ENCODE results near the gene MORN4. TPM values are rescaled to one million over a fixed set of nuclear protein-coding genes. Genes with fewer than 3 reads are reported as not detected.
"Not testable (repeated sequence)": the region's sequence is repeated elsewhere in the genome, so short reads cannot be mapped to it uniquely, and the experiment has no call there.

MORN4 gene
- total and polyA plus RNA-seq, 2 donors: 2.0 to 4.7 TPM

- DNase-seq (ENCODE audit: low read depth in 6 of 9, low spot score in 9 of 9): no peak
- Histone ChIP-seq H3K27me3 (ENCODE audit: control insufficient read depth in 2 of 2, insufficient read depth in 1 of 2, low read length in 1 of 2) (peaks cover 0 to 5% of the 10 kb centered on the region in 2 donors), H3K9me3 (ENCODE audit: control insufficient read depth in 2 of 2, insufficient read depth in 1 of 2, low read length in 1 of 2) (no peaks in the 10 kb centered on the region), H3K36me3 (ENCODE audit: control insufficient read depth in 2 of 2, insufficient read depth in 2 of 2, low read length in 1 of 2) (no peaks in the 10 kb centered on the region), H3K4me1 (ENCODE audit: control insufficient read depth in 2 of 2, insufficient read depth in 2 of 2, low read length in 2 of 2) (no peaks in the 10 kb centered on the region), H3K27ac (ENCODE audit: low read depth in 1 of 2, low read length in 1 of 2) (no peak overlapping the region), H3K4me3 (ENCODE audit: low read length in 2 of 2) (no peak overlapping the region)
- WGBS: 96% methylated on average over 13 of the region's 13 CpGs
Observed at GRCh38 chr10:97583476-97583875, 49.8 kb downstream of the MORN4 start.

DNA sequence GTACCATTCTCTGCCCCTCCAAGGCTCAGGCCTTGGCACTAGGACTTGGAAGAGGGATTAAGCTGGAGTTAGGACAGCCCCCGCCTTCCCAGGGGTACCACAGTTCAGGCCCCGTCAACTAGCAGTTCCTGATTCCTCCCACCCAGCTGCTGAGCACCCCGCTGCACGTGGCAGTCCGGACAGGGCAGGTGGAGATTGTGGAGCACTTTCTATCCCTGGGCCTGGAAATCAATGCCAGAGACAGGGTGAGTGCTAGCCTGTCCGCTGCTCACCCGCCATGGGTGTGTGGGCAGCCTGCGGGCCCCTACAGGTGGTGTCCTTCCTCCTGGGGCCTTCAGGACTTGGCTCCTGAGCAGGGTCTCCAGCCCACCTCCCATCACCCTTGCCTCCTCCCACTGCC is 51.1 kb downstream of the MORN4 start:
- Histone ChIP-seq H3K4me1 (ENCODE audit: control insufficient read depth in 2 of 2, insufficient read depth in 2 of 2, low read length in 2 of 2) (no peaks in the 10 kb centered on the region), H3K36me3 (ENCODE audit: control insufficient read depth in 2 of 2, insufficient read depth in 2 of 2, low read length in 1 of 2) (no peaks in the 10 kb centered on the region), H3K27me3 (ENCODE audit: control insufficient read depth in 2 of 2, insufficient read depth in 1 of 2, low read length in 1 of 2) (peaks cover 0 to 14% of the 10 kb centered on the region in 2 donors), H3K4me3 (ENCODE audit: low read length in 2 of 2) (no peak overlapping the region), H3K27ac (ENCODE audit: low read depth in 1 of 2, low read length in 1 of 2) (no peak overlapping the region), H3K9me3 (ENCODE audit: control insufficient read depth in 2 of 2, insufficient read depth in 1 of 2, low read length in 1 of 2) (no peaks in the 10 kb centered on the region)
- no peak for DNase-seq (ENCODE audit: low read depth in 6 of 9, low spot score in 9 of 9)
- WGBS: 97% methylated on average over 8 of the region's 8 CpGs

GRCh38 chr10:97580421-97581367 is 52.6 kb downstream of the MORN4 start:
- no peak overlapping the region for H3K27ac ChIP-seq (ENCODE audit: low read depth in 1 of 2, low read length in 1 of 2)
- 91% methylated on average over 9 of the region's 9 CpGs for WGBS
- H3K9me3 ChIP-seq (ENCODE audit: control insufficient read depth in 2 of 2, insufficient read depth in 1 of 2, low read length in 1 of 2): no peaks in the 10 kb centered on the region
- no peak overlapping the region for H3K4me3 ChIP-seq (ENCODE audit: low read length in 2 of 2)
- no peak for DNase-seq (ENCODE audit: low read depth in 6 of 9, low spot score in 9 of 9)
- no peaks in the 10 kb centered on the region for H3K4me1 ChIP-seq (ENCODE audit: control insufficient read depth in 2 of 2, insufficient read depth in 2 of 2, low read length in 2 of 2)
- H3K36me3 ChIP-seq (ENCODE audit: control insufficient read depth in 2 of 2, insufficient read depth in 2 of 2, low read length in 1 of 2): no peaks in the 10 kb centered on the region
- H3K27me3 ChIP-seq (ENCODE audit: control insufficient read depth in 2 of 2, insufficient read depth in 1 of 2, low read length in 1 of 2): peaks cover 0 to 14% of the 10 kb centered on the region in 2 donors

DNA sequence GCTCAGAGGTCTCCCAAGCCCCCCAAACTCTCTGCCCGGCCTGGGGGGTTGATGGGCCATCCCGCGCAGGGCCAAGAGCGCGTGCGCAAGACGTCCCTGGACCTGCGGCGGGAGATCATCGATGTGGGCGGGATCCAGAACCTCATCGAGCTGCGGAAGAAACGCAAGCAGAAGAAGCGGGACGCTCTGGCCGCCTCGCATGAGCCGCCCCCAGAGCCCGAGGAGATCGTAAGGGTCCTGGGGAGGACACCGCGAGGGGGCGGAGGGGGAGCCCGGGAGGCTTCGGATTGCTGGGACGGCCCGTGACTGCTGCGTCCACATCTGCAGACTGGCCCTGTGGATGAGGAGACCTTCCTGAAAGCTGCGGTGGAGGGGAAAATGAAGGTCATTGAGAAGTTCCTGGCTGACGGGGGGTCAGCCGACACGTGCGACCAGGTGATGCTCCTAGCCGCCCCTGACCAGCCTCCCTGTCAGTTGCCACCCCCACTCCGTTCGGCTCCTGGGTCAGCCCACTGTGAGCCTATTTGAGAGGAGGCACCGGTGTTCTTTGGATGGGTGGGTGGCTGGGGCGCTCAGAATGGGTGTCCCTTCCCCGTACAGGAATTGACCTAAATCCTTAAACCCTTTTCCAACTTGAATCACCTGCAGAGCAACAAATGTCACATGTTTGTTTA is 55.0 kb downstream of the MORN4 start:
- Histone ChIP-seq H3K9me3 (ENCODE audit: control insufficient read depth in 2 of 2, insufficient read depth in 1 of 2, low read length in 1 of 2) (no peaks in the 10 kb centered on the region), H3K27ac (ENCODE audit: low read depth in 1 of 2, low read length in 1 of 2) (no peak overlapping the region), H3K4me1 (ENCODE audit: control insufficient read depth in 2 of 2, insufficient read depth in 2 of 2, low read length in 2 of 2) (no peaks in the 10 kb centered on the region), H3K4me3 (ENCODE audit: low read length in 2 of 2) (no peak overlapping the region), H3K36me3 (ENCODE audit: control insufficient read depth in 2 of 2, insufficient read depth in 2 of 2, low read length in 1 of 2) (no peaks in the 10 kb centered on the region), H3K27me3 (ENCODE audit: control insufficient read depth in 2 of 2, insufficient read depth in 1 of 2, low read length in 1 of 2) (peaks cover 0 to 14% of the 10 kb centered on the region in 2 donors)
- no peak for DNase-seq (ENCODE audit: low read depth in 6 of 9, low spot score in 9 of 9)
- 81% methylated on average over 40 of the region's 40 CpGs for WGBS

- H3K36me3 ChIP-seq (ENCODE audit: control insufficient read depth in 2 of 2, insufficient read depth in 2 of 2, low read length in 1 of 2): no peaks in the 10 kb centered on the region
- peaks cover 0 to 14% of the 10 kb centered on the region in 2 donors for H3K27me3 ChIP-seq (ENCODE audit: control insufficient read depth in 2 of 2, insufficient read depth in 1 of 2, low read length in 1 of 2)
- H3K27ac ChIP-seq (ENCODE audit: low read depth in 1 of 2, low read length in 1 of 2): no peak overlapping the region
- WGBS: 86% methylated on average over 9 of the region's 9 CpGs
- no peak overlapping the region for H3K4me3 ChIP-seq (ENCODE audit: low read length in 2 of 2)
- no peak for DNase-seq (ENCODE audit: low read depth in 6 of 9, low spot score in 9 of 9)
- no peaks in the 10 kb centered on the region for H3K4me1 ChIP-seq (ENCODE audit: control insufficient read depth in 2 of 2, insufficient read depth in 2 of 2, low read length in 2 of 2)
- no peaks in the 10 kb centered on the region for H3K9me3 ChIP-seq (ENCODE audit: control insufficient read depth in 2 of 2, insufficient read depth in 1 of 2, low read length in 1 of 2)
Observed at GRCh38 chr10:97577701-97578100, 55.6 kb downstream of the MORN4 start.

GRCh38 chr10:97576487-97576886 is 56.8 kb downstream of the MORN4 start:
- H3K9me3 ChIP-seq (ENCODE audit: control insufficient read depth in 2 of 2, insufficient read depth in 1 of 2, low read length in 1 of 2); H3K36me3 ChIP-seq (ENCODE audit: control insufficient read depth in 2 of 2, insufficient read depth in 2 of 2, low read length in 1 of 2); H3K4me1 ChIP-seq (ENCODE audit: control insufficient read depth in 2 of 2, insufficient read depth in 2 of 2, low read length in 2 of 2); H3K27ac ChIP-seq (ENCODE audit: low read depth in 1 of 2, low read length in 1 of 2); DNase-seq (ENCODE audit: low read depth in 6 of 9, low spot score in 9 of 9); H3K4me3 ChIP-seq (ENCODE audit: low read length in 2 of 2): not testable (repeated sequence)
- WGBS: 76% methylated on average over 5 of the region's 5 CpGs
- peaks cover 0 to 14% of the 10 kb centered on the region in 2 donors for H3K27me3 ChIP-seq (ENCODE audit: control insufficient read depth in 2 of 2, insufficient read depth in 1 of 2, low read length in 1 of 2)

GRCh38 chr10:97575127-97575668 is 58.1 kb downstream of the MORN4 start:
- no peak overlapping the region for H3K4me3 ChIP-seq (ENCODE audit: low read length in 2 of 2)
- 98% methylated on average over 6 of the region's 6 CpGs for WGBS
- H3K36me3 ChIP-seq (ENCODE audit: control insufficient read depth in 2 of 2, insufficient read depth in 2 of 2, low read length in 1 of 2): no peaks in the 10 kb centered on the region
- no peak for DNase-seq (ENCODE audit: low read depth in 6 of 9, low spot score in 9 of 9)
- H3K9me3 ChIP-seq (ENCODE audit: control insufficient read depth in 2 of 2, insufficient read depth in 1 of 2, low read length in 1 of 2): no peaks in the 10 kb centered on the region
- no peaks in the 10 kb centered on the region for H3K4me1 ChIP-seq (ENCODE audit: control insufficient read depth in 2 of 2, insufficient read depth in 2 of 2, low read length in 2 of 2)
- peaks cover 0 to 14% of the 10 kb centered on the region in 2 donors for H3K27me3 ChIP-seq (ENCODE audit: control insufficient read depth in 2 of 2, insufficient read depth in 1 of 2, low read length in 1 of 2)
- no peak overlapping the region for H3K27ac ChIP-seq (ENCODE audit: low read depth in 1 of 2, low read length in 1 of 2)

GRCh38 chr10:97574374-97575126 is 58.8 kb downstream of the MORN4 start:
- Histone ChIP-seq H3K27ac (ENCODE audit: low read depth in 1 of 2, low read length in 1 of 2) (no peak overlapping the region), H3K4me3 (ENCODE audit: low read length in 2 of 2) (no peak overlapping the region), H3K9me3 (ENCODE audit: control insufficient read depth in 2 of 2, insufficient read depth in 1 of 2, low read length in 1 of 2) (no peaks in the 10 kb centered on the region), H3K27me3 (ENCODE audit: control insufficient read depth in 2 of 2, insufficient read depth in 1 of 2, low read length in 1 of 2) (peaks cover 0 to 14% of the 10 kb centered on the region in 2 donors), H3K36me3 (ENCODE audit: control insufficient read depth in 2 of 2, insufficient read depth in 2 of 2, low read length in 1 of 2) (no peaks in the 10 kb centered on the region), H3K4me1 (ENCODE audit: control insufficient read depth in 2 of 2, insufficient read depth in 2 of 2, low read length in 2 of 2) (no peaks in the 10 kb centered on the region)
- DNase-seq (ENCODE audit: low read depth in 6 of 9, low spot score in 9 of 9): no peak
- WGBS: 77% methylated on average over 4 of the region's 4 CpGs

Data from thymus (tissue), 11 donors.